HG02623 (cell line): ENCODE measurements around the gene DIP2C.
"Not testable (repeated sequence)": the region's sequence is repeated elsewhere in the genome, so short reads cannot be mapped to it uniquely, and the experiment has no call there.

ENCODE experiments used
- ATAC-seq: cut with Tn5 transposase; IDR thresholded peaks from one replicate; pipeline ENCODE4 v1.9.1; 2021; ENCODE audit warnings: moderate library complexity; ENCODE audit not compliant: unreplicated experiment

Gene DIP2C

DNA sequence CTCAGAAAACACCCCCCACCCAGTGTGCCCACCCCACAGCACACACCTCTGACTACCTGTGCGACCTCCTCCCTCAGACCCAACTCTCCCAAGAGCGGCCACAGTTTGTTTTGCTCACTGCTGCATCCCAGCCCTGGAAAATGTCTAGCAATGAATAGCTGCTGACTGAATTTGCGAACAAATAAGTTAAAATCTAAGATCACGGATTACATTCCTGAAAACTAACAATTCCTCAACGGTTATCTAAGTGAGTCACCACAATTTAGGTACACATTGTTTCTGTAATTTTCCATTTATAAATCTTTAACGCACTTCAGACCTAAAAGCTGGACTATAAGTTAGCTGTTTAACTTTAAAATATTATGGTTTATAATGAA lies 319.0 kb downstream of the DIP2C start:
- no peak for ATAC-seq

DNA sequence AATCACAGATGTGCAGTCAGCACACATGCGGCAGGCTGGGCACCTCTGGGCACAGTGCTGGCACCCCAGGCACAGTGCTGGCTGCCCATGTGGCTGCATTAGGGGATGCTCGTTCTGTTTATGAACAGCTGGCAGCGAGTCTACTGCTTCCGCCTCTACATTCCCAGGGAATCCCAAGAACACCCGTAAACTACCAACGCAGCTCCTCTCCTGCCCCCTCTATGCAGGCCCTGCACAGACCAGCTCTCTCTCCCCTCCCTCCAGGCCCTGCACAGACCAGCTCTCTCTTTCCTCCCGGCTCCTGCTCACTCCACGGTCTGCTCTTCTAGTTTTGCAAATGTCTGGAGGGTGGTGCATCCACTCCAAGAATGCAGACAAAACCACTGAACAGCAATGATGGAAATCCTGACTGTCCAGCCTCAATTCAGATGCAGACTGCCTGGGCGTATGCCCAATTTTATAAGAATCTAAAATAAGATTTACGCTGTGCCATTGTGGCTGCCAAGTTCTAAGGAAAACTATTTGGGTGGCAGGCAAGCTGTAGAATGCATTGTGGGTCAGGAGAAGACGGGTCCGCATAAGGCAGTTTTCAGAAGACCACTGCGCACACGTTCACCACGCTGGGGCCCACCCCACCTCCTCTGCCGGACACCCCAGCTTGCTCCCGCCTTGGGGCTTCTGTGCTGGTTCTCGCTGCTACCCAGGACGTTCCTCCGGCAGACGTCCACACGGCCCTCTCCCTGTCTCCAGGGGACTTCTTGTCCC lies 319.6 kb downstream of the DIP2C start:
- ATAC-seq = no peak

- ATAC-seq = no peak
Measured at GRCh38 chr10:369221-369683, 320.2 kb downstream of the DIP2C start.

- ATAC-seq = no peak
Measured at GRCh38 chr10:368579-369220, 320.8 kb downstream of the DIP2C start.

DNA sequence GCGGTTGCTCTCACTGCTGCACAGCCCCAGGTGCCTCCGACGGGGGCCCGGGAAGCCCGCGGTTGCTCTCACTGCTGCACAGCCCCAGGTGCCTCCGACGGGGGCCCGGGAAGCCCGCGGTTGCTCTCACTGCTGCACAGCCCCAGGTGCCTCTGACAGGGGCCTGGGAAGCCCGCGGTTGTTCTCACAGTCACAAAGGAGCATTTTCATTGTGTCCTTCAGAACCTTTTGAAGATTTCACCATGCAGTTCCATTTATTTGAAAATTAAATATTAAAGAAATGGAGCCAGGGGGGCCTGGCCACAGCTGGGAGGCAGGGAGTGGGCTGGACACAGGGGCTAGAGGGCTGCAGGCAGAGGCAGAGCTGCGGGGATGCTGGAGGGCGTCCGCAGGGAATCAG lies 321.4 kb downstream of the DIP2C start:
- not testable (repeated sequence) for ATAC-seq

DNA sequence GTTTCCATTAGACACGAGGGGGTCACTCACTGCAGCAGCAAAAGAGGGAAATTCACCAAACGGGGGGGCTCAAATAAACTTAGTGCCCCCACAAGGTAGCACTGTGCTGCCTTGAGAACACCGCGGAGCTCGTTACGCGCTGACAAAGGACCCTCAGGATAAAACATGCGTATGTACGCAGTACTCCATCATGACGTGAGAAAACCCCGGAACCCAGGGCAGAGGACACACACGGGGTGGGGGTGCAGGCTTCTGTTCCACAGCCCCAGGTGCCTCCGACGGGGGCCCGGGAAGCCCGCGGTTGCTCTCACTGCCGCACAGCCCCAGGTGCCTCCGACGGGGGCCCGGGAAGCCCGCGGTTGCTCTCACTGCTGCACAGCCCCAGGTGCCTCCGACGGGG lies 321.8 kb downstream of the DIP2C start:
- no peak for ATAC-seq

DNA sequence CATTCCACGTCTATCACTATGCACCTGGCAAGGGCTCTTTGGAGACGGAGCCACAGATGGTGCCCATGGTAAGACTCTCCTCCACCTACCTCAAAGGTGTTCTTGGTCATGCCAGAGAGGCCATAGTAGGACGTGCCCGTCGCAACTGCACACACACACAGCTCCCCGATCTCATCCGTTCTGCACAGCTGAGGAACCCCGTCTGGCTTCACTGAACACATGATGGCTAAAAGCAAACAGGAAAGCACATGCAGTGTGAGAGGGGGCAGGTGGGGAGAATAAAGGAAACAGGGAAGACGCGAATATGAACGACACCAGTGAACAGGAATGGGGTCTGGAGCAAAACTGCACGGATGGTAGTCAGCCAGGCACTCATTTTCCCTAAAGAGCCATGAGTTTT lies 323.3 kb downstream of the DIP2C start:
- ATAC-seq = no peak

- no peak for ATAC-seq
Measured at GRCh38 chr10:364267-364775, 325.1 kb downstream of the DIP2C start.

DNA sequence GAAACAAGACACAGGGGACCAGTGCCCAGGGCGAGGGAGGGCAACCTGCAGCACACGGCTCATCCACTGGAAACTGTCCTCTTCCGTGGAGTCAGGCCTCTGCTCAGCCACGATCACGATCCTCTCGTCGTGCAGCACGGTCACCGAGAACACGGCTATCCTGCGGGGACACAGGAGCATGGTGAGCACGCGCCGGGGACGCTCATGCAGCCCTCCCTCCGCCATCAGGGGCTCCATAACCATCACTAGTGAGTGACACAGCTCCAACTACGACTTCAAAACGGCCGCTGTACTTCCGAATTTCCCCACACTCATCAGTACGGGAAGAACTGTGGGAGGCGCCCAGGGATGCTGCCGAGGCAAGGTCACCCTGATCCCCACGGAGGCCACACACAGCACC lies 326.3 kb downstream of the DIP2C start:
- ATAC-seq = no peak

DNA sequence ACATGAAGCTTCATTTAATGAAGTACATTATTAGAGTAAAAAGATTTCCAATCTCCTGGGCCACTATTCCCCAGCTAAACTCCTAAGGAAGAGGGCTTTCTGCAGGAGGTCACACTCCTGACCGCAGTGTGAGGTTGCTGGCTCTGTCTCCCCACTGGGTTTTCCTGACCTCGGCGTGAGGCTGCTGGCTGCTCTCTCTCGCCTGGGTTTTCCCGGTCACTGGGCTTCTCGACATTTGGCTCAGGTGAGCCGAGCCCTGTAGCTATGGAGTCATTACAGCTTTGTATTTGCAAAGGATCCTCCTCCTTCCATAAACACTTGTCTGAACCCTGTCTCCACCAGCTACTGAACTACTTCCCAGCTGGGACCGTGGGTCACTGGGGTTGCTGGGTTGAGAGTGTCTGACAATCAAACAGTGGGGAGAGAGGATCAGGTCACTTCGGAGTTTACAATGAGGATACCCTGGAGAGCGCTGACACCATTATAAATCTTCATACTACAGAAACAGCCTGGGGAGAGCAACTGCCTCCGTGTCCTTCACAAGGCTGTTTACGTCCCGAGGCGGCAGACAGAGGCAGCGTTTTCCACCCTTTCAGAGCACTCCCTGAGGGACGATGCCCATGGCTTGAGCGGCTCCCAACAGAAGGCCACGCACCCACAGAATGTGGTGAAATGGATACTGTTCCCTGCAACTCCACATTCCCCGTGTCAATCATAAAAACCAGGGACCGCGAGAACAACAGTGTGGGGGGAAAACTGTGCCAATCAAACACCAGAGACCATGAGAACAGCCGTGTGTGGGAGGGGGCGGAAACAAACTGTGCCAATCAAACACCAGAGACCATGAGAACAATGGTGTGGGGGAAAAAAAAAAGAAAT lies 328.0 kb downstream of the DIP2C start:
- ATAC-seq = no peak

DNA sequence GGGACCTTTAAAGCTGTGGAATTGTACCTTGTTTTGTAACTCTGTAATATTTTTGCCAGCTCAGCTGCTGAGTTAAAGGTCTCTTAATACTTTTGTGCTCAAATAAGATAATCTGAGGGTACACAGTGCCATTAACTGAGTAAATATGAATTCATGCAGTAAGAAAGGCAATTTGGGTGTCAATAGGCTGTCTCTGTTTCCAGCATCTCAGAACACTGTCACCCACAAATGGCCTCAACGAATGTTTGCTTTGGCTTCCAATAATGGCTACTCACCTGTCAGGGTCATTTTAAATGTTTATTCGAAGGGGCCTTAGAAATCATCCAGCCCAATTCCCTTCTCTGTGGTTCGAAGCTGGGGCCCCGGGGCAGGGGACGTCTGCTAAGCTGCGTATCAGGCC lies 328.8 kb downstream of the DIP2C start:
- ATAC-seq = no peak

- ATAC-seq = no peak
Measured at GRCh38 chr10:359762-360161, 329.7 kb downstream of the DIP2C start.

DNA sequence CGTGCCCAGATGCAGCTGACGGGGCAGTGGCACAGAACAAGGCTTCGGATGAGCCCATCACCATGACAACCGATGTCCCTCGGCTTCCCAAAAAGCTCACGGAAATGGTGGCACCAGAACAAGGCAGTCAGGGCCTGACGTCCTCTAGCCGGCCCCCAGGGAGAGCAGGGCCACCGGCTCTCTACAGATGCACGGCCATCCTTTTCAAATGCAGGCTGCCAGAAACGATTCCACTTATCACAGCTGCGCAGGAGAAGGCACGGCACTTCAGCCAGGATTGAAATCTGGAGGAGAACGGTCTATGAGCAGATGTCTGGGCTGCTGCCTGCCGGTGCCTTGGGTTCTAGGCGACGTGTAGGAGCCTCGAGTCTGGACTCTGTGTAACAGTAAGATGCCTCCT lies 330.4 kb downstream of the DIP2C start:
- no peak for ATAC-seq

- ATAC-seq = no peak
Measured at GRCh38 chr10:357201-357950, 332.1 kb downstream of the DIP2C start.

DNA sequence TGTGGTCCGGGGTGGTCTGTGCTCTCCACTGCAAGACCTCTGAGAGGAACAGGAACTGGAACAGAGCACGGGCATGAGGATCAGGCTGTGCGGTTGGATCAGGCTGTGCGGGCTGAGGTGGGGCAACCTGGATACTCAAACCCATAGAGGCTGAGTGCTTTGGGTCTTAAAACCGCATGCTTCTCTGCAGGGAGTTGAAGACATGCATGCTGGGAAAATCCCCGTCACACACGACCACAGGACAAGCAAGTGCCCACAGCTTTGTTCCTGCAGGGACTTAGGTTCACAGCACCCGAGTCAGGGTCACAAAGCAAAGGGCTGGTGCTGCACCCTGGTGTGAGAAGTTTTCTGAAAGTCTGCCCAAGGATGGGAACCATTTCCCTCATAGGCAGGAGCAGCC lies 333.0 kb downstream of the DIP2C start:
- no peak for ATAC-seq

- ATAC-seq = no peak
Measured at GRCh38 chr10:354901-355617, 334.4 kb downstream of the DIP2C start.

DNA sequence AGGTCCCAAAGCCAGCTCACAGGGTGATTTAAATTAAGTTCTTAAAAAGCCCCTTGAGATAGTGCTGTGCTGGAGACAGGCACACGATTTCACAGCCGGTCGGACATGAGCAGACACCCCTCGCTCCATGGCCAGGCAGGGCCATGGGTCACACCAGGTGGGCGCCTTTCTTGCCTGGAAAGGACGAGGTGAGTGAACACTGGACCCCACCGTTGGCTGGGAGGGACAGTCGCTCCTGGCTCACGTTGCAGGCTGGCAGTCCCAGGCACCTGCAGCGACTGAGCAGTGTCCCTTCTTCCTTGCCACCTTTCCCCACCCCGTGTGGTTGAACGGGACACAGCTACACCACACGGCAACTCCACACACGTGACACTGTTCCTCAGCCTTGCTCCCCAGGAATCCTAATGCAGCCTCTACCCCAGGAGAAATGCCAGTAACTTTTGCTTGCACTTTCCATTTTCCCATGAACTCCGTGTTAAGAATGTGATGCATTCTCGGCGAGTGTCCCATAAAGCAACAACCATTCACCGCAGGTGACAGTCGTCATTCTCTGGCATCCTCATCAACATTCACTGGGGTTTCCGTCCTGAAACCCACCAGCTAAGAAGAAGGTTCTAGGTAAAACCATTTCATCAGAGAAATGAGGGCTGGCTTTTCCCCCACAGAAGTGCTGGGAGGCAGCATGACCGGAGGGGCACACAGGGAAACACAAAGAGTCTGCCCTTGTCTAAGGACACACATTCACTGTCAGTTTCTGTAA lies 336.8 kb downstream of the DIP2C start:
- no peak for ATAC-seq

GRCh38 chr10:351770-352334 lies 337.6 kb downstream of the DIP2C start:
- no peak for ATAC-seq

DNA sequence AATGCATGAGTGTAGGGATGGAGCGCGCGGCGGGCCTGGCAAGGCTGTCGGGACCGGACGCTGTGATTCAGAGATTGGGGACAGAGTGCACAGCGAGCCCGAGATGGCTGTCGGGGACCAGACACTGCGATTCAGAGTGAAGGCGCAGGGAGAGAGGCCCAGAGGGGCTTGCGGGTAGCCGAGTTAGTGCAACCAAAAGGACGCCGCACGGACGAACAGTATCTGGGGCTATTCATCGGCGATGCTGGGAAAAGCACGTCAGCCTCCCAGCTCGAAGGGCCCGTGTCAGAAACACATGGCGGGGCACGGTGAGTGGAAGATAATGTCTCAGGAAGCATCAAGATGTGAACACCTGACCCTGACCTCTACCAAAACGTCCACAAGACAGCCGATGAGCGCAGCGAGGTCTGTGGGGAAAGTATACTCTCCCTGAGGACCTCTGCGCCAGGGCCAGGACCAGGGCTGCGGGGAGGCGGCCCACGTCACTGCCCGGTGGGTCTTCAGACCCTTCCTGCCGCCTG lies 338.4 kb downstream of the DIP2C start:
- no peak for ATAC-seq
